NCI-H82 (cell line): ENCODE measurements around the gene TCF25.
A peak's percentile ranks its signal among the peaks of the same experiment; 100 is the strongest.
"Not testable (repeated sequence)": the region's sequence is repeated elsewhere in the genome, so short reads cannot be mapped to it uniquely, and the experiment has no call there.

Experiments used
- DNase-seq: peaks from one replicate; lab custom pipeline; 2025; lab: John Stamatoyannopoulos, UW

The TCF25 gene

GRCh38 chr16:89873109-89873971 is at the start of gene TCF25:
Gene TCF25 (plus strand): TSS chr16:89873592. CDS start chr16:89873668, 76 bp downstream.
- DNase-seq = peak; percentile 91

- not testable (repeated sequence) for DNase-seq
Observed at GRCh38 chr16:89823824-89824148, 49.6 kb upstream of the TCF25 start.

- DNase-seq = no peak
Observed at GRCh38 chr16:89826531-89827382, 46.6 kb upstream of the TCF25 start.

GRCh38 chr16:89827383-89828198 is 45.8 kb upstream of the TCF25 start:
- DNase-seq = peak; percentile 45

GRCh38 chr16:89828199-89828869 is 45.1 kb upstream of the TCF25 start, which contains the start of gene SPIRE2:
Gene SPIRE2 (plus strand): TSS chr16:89828475. CDS start chr16:89828551, 76 bp downstream.
- DNase-seq = peak; percentile 64

GRCh38 chr16:89828870-89829629 is 44.3 kb upstream of the TCF25 start:
- DNase-seq = peak; percentile 63

- DNase-seq = no peak
Observed at GRCh38 chr16:89829630-89830437, 43.6 kb upstream of the TCF25 start.

GRCh38 chr16:89831810-89832328 is 41.5 kb upstream of the TCF25 start:
- DNase-seq = peak; percentile 45

GRCh38 chr16:89833664-89834363 is 39.6 kb upstream of the TCF25 start:
- DNase-seq = not testable (repeated sequence)

GRCh38 chr16:89834813-89835363 is 38.5 kb upstream of the TCF25 start:
- DNase-seq = not testable (repeated sequence)

GRCh38 chr16:89836484-89836883 is 36.9 kb upstream of the TCF25 start:
- DNase-seq = not testable (repeated sequence)

GRCh38 chr16:89837014-89837546 is 36.3 kb upstream of the TCF25 start:
- DNase-seq = no peak

- no peak for DNase-seq
Observed at GRCh38 chr16:89841275-89841674, 32.1 kb upstream of the TCF25 start.

GRCh38 chr16:89842471-89843408 is 30.7 kb upstream of the TCF25 start:
- DNase-seq = no peak

- DNase-seq = no peak
Observed at GRCh38 chr16:89843409-89844350, 29.7 kb upstream of the TCF25 start.

- DNase-seq = no peak
Observed at GRCh38 chr16:89844739-89845339, 28.6 kb upstream of the TCF25 start.
